H9 (cell line): ENCODE measurements around the gene CHST15. TPM values are rescaled to one million over a fixed set of nuclear protein-coding genes. Genes with fewer than 3 reads are reported as not detected.

Experiments
- DNase-seq: peaks from one replicate; pipeline ENCODE4 v3.0.0-alpha.2; 2017
- H2AFZ ChIP-seq: one replicate; pipeline ENCODE4 v1.6.1; 2013; ENCODE audit warnings: mild to moderate bottlenecking, low read length, control low read depth, moderate library complexity
- H2AK5ac ChIP-seq: 2 replicates; pipeline ENCODE4 v1.6.1; 2013; ENCODE audit warnings: low read length, control low read depth, mixed read lengths; ENCODE audit not compliant: insufficient read length
- H2BK120ac ChIP-seq: one replicate; pipeline ENCODE4 v1.6.1; 2013; ENCODE audit warnings: low read depth, mild to moderate bottlenecking, low read length, control low read depth, inconsistent platforms; ENCODE audit not compliant: poor library complexity, severe bottlenecking
- H2BK12ac ChIP-seq: 2 replicates; pipeline ENCODE4 v1.6.1; 2013; ENCODE audit warnings: low read length, control low read depth, mixed read lengths, low read depth; ENCODE audit not compliant: insufficient read length
- H2BK15ac ChIP-seq: 2 replicates; pipeline ENCODE4 v1.6.1; 2013; ENCODE audit warnings: low read depth, low read length, control low read depth
- H2BK20ac ChIP-seq: one replicate; pipeline ENCODE4 v1.6.1; 2013; ENCODE audit warnings: low read depth, mild to moderate bottlenecking, low read length, control low read depth, inconsistent platforms; ENCODE audit not compliant: poor library complexity, severe bottlenecking
- H2BK5ac ChIP-seq: 2 replicates; pipeline ENCODE4 v1.6.1; 2013; ENCODE audit warnings: low read length, control low read depth, mixed read lengths; ENCODE audit not compliant: insufficient read length
- H3K14ac ChIP-seq: 2 replicates; pipeline ENCODE4 v1.6.1; 2013; ENCODE audit warnings: low read length, control low read depth; ENCODE audit not compliant: insufficient read depth
- H3K18ac ChIP-seq: 2 replicates; pipeline ENCODE4 v1.6.1; 2013; ENCODE audit warnings: low read depth, mild to moderate bottlenecking, mixed read lengths, low read length, control low read depth; ENCODE audit not compliant: insufficient read length
- H3K23ac ChIP-seq: 2 replicates; pipeline ENCODE4 v1.6.1; 2013; ENCODE audit warnings: low read length, control low read depth, mixed read lengths, low read depth; ENCODE audit not compliant: insufficient read length
- H3K23me2 ChIP-seq: 2 replicates; pipeline ENCODE4 v1.6.1; 2013; ENCODE audit warnings: low read depth, mild to moderate bottlenecking, mixed read lengths, low read length, control low read depth; ENCODE audit not compliant: insufficient read length, poor library complexity, severe bottlenecking
- H3K27ac ChIP-seq: 2 replicates; pipeline ENCODE4 v1.5.1; 2013; ENCODE audit warnings: low read length, control low read depth, mixed read lengths, low read depth; ENCODE audit not compliant: insufficient read length
- H3K27me3 ChIP-seq: 2 replicates; pipeline ENCODE4 v1.6.1; 2013; ENCODE audit warnings: low read length, control low read depth, inconsistent platforms; ENCODE audit not compliant: insufficient read depth
- H3K4ac ChIP-seq: 2 replicates; pipeline ENCODE4 v1.6.1; 2013; ENCODE audit warnings: low read depth, mild to moderate bottlenecking, control low read depth, inconsistent platforms, low read length, moderate library complexity
- H3K4me1 ChIP-seq: 2 replicates; pipeline ENCODE4 v1.6.1; 2013; ENCODE audit warnings: low read length, control low read depth, inconsistent platforms; ENCODE audit not compliant: insufficient read depth
- H3K4me2 ChIP-seq: 2 replicates; pipeline ENCODE4 v1.6.1; 2013; ENCODE audit warnings: low read length, control low read depth, mixed read lengths; ENCODE audit not compliant: insufficient read length, insufficient read depth
- H3K56ac ChIP-seq: 2 replicates; pipeline ENCODE4 v1.6.1; 2013; ENCODE audit warnings: low read depth, mild to moderate bottlenecking, mixed read lengths, low read length, control low read depth; ENCODE audit not compliant: insufficient read length
- H3K79me1 ChIP-seq: 2 replicates; pipeline ENCODE4 v1.6.1; 2013; ENCODE audit warnings: low read depth, mild to moderate bottlenecking, moderate library complexity, low read length, control low read depth, inconsistent platforms; ENCODE audit not compliant: insufficient read depth, poor library complexity, severe bottlenecking
- H3K79me2 ChIP-seq: 2 replicates; pipeline ENCODE4 v1.6.1; 2013; ENCODE audit warnings: low read length, control low read depth, inconsistent platforms; ENCODE audit not compliant: insufficient read depth
- H3K9ac ChIP-seq: 2 replicates; pipeline ENCODE4 v1.6.1; 2013; ENCODE audit warnings: low read length, control low read depth, mixed read lengths; ENCODE audit not compliant: insufficient read length; ENCODE audit errors: extremely low read depth
- H3K9me3 ChIP-seq: one replicate; pipeline ENCODE4 v1.6.1; 2013; ENCODE audit warnings: low read depth, low read length, inconsistent platforms; ENCODE audit not compliant: control insufficient read depth
- H3T11ph ChIP-seq: one replicate; pipeline ENCODE4 v1.6.1; 2013; ENCODE audit warnings: mild to moderate bottlenecking, low read length, control low read depth, inconsistent platforms
- H4K20me1 ChIP-seq: one replicate; pipeline ENCODE4 v1.6.1; 2013; ENCODE audit not compliant: control insufficient read depth, insufficient read length, insufficient read depth
- H4K5ac ChIP-seq: 2 replicates; pipeline ENCODE4 v1.6.1; 2013; ENCODE audit warnings: low read depth, mild to moderate bottlenecking, mixed read lengths, low read length, control low read depth; ENCODE audit not compliant: insufficient read length
- H4K8ac ChIP-seq: replicated peaks from 2 replicates; pipeline ENCODE4 v1.6.1; 2013; ENCODE audit warnings: low read length, control low read depth, mixed read lengths, low read depth; ENCODE audit not compliant: insufficient read length
- H4K91ac ChIP-seq: 2 replicates; pipeline ENCODE4 v1.6.1; 2013; ENCODE audit warnings: low read depth, mild to moderate bottlenecking, moderate library complexity, mixed read lengths, low read length, control low read depth; ENCODE audit not compliant: insufficient read length
- H3K27ac Mint-ChIP-seq, 3 experiments: 2 replicates in 2 of 3; 3 replicates in 1 of 3; pipeline ENCODE4 v1.8.0; 2020 to 2021; ENCODE audit warnings: mixed read lengths in 3 of 3, mild to moderate bottlenecking in 1 of 3, moderate library complexity in 1 of 3
- H3K27me3 Mint-ChIP-seq: 2 replicates; pipeline ENCODE4 v1.8.0; 2021; ENCODE audit warnings: low read depth, mild to moderate bottlenecking, moderate library complexity, mixed read lengths
- H3K36me3 Mint-ChIP-seq, 3 experiments: 2 replicates in 2 of 3; 3 replicates in 1 of 3; pipeline ENCODE4 v1.8.0; 2020 to 2021; ENCODE audit warnings: low read depth in 3 of 3, mixed read lengths in 3 of 3; ENCODE audit not compliant: insufficient read depth in 1 of 3
- H3K4me1 Mint-ChIP-seq, 2 experiments: 2 replicates each; pipeline ENCODE4 v1.8.0; 2020; ENCODE audit warnings: mixed read lengths in 2 of 2
- H3K4me3 Mint-ChIP-seq, 2 experiments: 2 replicates in 1 of 2; 3 replicates in 1 of 2; pipeline ENCODE4 v1.8.0; 2020 to 2021; ENCODE audit warnings: mild to moderate bottlenecking in 2 of 2, mixed read lengths in 2 of 2, moderate library complexity in 1 of 2
- H3K9me3 Mint-ChIP-seq, 2 experiments: 2 replicates in 1 of 2; 3 replicates in 1 of 2; pipeline ENCODE4 v1.8.0; 2020; ENCODE audit warnings: mild to moderate bottlenecking in 2 of 2, mixed read lengths in 2 of 2, moderate library complexity in 1 of 2
- CTCF ChIP-seq: fragments of 200-600 bp; sonication (generic); conservative IDR thresholded peaks from 3 replicates; pipeline ENCODE4 v1.8.0; 2021; ENCODE audit warnings: antibody characterized with exemption, mild to moderate bottlenecking
- WGBS: extraction: QIAGEN DNeasy Blood & Tissue Kit; methylation state at CpG from one replicate; pipeline ENCODE4 v1.1.7; 2013; ENCODE audit warnings: missing lambda C conversion rate, low lambda C conversion rate, mixed read lengths; ENCODE audit not compliant: insufficient read length; ENCODE audit errors: extremely low coverage; 5-methylcytosine and 5-hydroxymethylcytosine counted together
- total RNA-seq: library from RNA; stranded (reverse); gene quantifications from 2 replicates; pipeline ENCODE4 v1.2.1, GENCODE V29; 2021

The CHST15 gene
- total RNA-seq, 1 experiment from 2014 or later: 8.7 TPM

DNA sequence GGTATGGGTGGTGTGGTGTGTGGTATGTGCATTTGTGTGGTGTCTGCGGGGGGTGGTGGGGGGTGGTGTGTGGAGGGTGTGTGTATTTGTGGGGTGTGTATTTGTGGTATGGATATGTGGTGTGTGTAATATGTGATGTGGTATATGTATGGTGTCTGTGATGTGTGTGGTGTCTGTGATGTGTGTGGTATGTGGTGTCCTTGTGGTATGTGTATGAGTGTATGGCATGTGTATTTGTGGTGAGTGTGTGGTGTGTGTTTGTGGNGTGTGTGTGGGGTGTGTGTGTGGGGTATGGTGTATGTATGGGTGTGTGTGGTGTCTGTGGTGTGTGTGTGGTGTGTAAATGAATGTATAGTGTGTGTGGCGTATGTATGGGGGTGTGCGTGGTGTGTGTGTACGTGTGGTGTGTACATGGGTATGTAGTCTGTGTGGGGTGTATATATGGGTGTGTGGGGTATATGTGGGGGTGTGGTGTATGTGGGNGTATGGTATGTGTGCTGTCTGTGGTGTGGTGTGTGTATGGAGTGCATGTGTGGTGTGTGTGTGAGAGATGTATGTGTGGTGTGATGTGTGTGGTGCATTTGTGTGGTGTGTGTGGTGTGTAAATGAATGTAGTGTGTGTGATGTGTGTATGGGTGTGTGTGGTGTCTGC, 27.1 kb upstream of the CHST15 start:
- no peak overlapping the region for H3T11ph ChIP-seq
- no peak overlapping the region for H4K8ac ChIP-seq
- H2AFZ ChIP-seq: no peak overlapping the region
- Mint-ChIP-seq H3K4me3 (no peak overlapping the region), H3K4me1 (peaks cover 0 to 7% of the 10 kb centered on the region in 2 experiments; a peak in 2 of 4 replicates), H3K36me3 (no peaks in the 10 kb centered on the region), H3K27ac (no peak overlapping the region), H3K27me3 (peaks cover 5% of the 10 kb centered on the region; the same call in 1 of the 2 replicates), H3K9me3 (no peaks in the 10 kb centered on the region)
- no peak overlapping the region for H3K27ac ChIP-seq
- H3K4me1 ChIP-seq: no peaks in the 10 kb centered on the region
- TF ChIP-seq CTCF: no peak
- H2BK12ac ChIP-seq: no peak overlapping the region
- no peak for DNase-seq
- H3K56ac ChIP-seq: no peak overlapping the region
- no peaks in the 10 kb centered on the region for H3K27me3 ChIP-seq
- H3K9ac ChIP-seq: no peak overlapping the region
- H3K23me2 ChIP-seq: no peaks in the 10 kb centered on the region
- H3K18ac ChIP-seq: no peak overlapping the region
- no peak overlapping the region for H2BK120ac ChIP-seq
- H3K4me2 ChIP-seq: no peak overlapping the region
- H3K79me1 ChIP-seq: no peaks in the 10 kb centered on the region
- no peak overlapping the region for H2BK20ac ChIP-seq
- H3K14ac ChIP-seq: no peak overlapping the region
- H2BK5ac ChIP-seq: no peak overlapping the region
- no peak overlapping the region for H4K91ac ChIP-seq
- H3K9me3 ChIP-seq: no peaks in the 10 kb centered on the region
- WGBS: 75% methylated on average over 4 of the region's 4 CpGs
- no peak overlapping the region for H4K5ac ChIP-seq
- H3K23ac ChIP-seq: no peak overlapping the region
- H2BK15ac ChIP-seq: no peak overlapping the region
- no peak overlapping the region for H3K4ac ChIP-seq
- no peaks in the 10 kb centered on the region for H4K20me1 ChIP-seq
- no peaks in the 10 kb centered on the region for H3K79me2 ChIP-seq
- H2AK5ac ChIP-seq: no peak overlapping the region
